NCI-H748 (cell line): ENCODE measurements around the gene SLC38A2.
"Not testable (repeated sequence)": the region's sequence is repeated elsewhere in the genome, so short reads cannot be mapped to it uniquely, and the experiment has no call there.

Experiments
- DNase-seq: peaks from one replicate; lab custom pipeline; 2025; ENCODE audit not compliant: unreplicated experiment; lab: John Stamatoyannopoulos, UW

Gene SLC38A2

DNA sequence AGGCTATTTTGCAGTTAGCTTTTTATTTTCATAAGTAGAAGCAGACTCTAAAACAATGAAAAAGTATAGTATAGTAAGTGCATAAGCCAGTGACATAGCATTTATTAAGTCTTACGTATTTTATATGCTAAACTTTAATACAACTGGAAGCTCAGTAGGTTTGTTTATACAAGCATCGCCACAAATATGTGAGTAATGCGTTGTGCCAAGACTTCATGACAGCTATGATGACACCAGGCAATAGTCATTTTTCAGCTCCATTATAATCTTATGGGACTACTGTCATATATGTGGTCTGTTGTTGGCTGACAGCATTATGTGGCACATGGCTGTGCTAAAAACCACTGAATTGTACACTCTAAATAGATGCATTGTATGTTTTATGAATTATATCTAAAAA is 40.3 kb downstream of the SLC38A2 start:
- no peak for DNase-seq

DNA sequence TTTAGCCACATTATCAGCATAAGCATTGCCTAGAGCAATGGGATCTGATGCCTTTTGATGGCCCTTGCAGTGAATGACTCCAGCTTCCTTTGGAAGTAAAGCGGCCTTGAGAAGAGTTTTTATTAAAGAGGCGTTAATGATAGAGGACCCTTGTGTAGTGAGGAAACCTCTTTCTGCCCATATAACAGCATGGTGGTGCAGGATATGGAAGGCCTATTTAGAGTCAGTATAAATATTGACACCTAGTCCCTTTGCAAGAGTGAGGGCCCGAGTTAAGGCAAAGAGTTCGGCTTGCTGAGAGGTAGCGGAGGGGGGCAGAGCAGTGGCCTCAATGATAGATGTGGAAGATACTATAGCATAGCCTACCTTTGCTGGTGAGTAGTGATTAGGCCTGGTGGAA is 47.5 kb downstream of the SLC38A2 start:
- DNase-seq, result not testable (repeated sequence)

DNA sequence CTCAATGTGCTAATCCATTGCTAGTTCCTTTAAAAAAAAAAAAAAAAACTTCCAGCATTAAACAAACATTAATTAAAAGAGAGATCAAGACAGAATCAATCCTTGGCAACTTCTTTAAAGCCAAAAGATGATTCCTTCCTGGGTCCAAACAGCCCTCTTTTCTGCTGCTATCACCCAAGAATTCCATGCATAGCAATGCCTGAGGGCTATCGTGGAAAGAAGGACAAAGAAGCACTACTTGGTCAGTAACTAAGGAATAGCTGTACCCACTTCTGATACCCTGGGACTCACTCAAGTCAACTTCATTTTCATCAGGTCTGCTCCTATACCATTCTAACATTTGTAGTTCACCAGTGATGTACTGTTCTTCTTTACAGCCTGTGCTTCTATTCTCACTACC is 51.8 kb downstream of the SLC38A2 start:
- no peak for DNase-seq

DNA sequence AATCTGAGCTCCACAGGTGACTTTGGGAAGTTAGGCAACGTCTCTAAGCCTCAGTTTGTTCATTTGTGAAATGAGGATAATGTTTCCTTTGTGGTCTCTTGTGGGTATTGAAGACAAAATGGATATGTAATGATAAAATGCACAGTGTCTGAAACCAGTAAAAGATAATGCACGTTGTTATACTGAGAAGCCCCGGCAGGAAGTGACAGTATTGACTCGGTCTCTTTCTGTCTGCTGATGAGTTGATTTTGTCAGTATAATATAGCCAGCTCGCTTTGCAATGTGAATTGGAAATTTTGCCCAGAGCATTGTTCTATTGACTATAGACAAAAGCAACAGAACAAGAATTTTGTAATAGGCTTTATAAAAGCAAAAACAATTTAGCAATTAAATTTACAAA is 54.5 kb downstream of the SLC38A2 start:
- DNase-seq, result no peak
